HCT116 (cell line): Measurements from ENCODE around the gene STK4.

Source experiments
- ATF3 ChIP-seq: IDR thresholded peaks from 2 replicates; pipeline ENCODE4 v1.6.1; 2012
- CTCF ChIP-seq, 3 experiments: fragments of 200-600 bp in 1 of 3; sonication (generic) in 1 of 3; IDR thresholded peaks in 2 of 3; conservative IDR thresholded peaks in 1 of 3; 2 replicates each; pipeline ENCODE4 v1.5.1; 2012 to 2017; ENCODE audit warnings: low read depth in 2 of 3, low read length in 2 of 3, antibody characterized with exemption in 1 of 3, borderline replicate concordance in 1 of 3, control low read depth in 1 of 3, mild to moderate bottlenecking in 1 of 3, mixed read lengths in 1 of 3, mixed run types in 1 of 3, moderate library complexity in 1 of 3; ENCODE audit not compliant: insufficient read depth in 1 of 3
- EGR1 ChIP-seq: IDR thresholded peaks from 2 replicates; pipeline ENCODE4 v1.6.1; 2012; ENCODE audit warnings: low read depth
- EZH2phosphoT487 ChIP-seq: fragments of 200-600 bp; IDR thresholded peaks from 2 replicates; pipeline ENCODE4 v1.6.1; 2018; ENCODE audit warnings: antibody characterized with exemption, borderline replicate concordance
- POLR2A ChIP-seq: IDR thresholded peaks from 2 replicates; pipeline ENCODE4 v1.7.0; 2011; ENCODE audit warnings: borderline replicate concordance; ENCODE audit not compliant: insufficient read depth, insufficient read length; ENCODE audit errors: extremely low read depth
- POLR2AphosphoS5 ChIP-seq: IDR thresholded peaks from 2 replicates; pipeline ENCODE4 v1.6.1; 2011; ENCODE audit warnings: mild to moderate bottlenecking, low read depth, low read length, moderate library complexity
- ZFX ChIP-seq: fragments of 450-650 bp; IDR thresholded peaks from 2 replicates; pipeline ENCODE4 v1.6.1; 2017

GRCh38 chr20:45128099-45128498 lies 161.8 kb downstream of the STK4 start:
- TF ChIP-seq EZH2phosphoT487 (no peak), CTCF (IDR thresholded peaks at IDR 0.05 in 2 of 3, conservative IDR thresholded peaks at IDR 0.05 in 1 of 3; ENCODE audit: borderline replicate concordance in 1 of 3, insufficient read depth in 1 of 3, low read depth in 2 of 3, low read length in 2 of 3) (no peak), ATF3 (no peak), POLR2A (no peak), EGR1 (no peak), POLR2AphosphoS5 (no peak), ZFX (no peak)
